MM.1S (cell line): ENCODE data around the gene KCTD5.

ENCODE experiments used
- EZH2 ChIP-seq: fragments of 300-600 bp; sonication (generic); optimal IDR thresholded peaks from 2 replicates; pipeline ENCODE3; 2017; ENCODE audit warnings: low read depth, mild to moderate bottlenecking, antibody characterized with exemption, low read length, mixed read lengths
- EZH2phosphoT487 ChIP-seq: fragments of 300-600 bp; sonication (generic); IDR thresholded peaks from 2 replicates; pipeline ENCODE4 v1.6.1; 2018; ENCODE audit warnings: antibody characterized with exemption, low read length
- TF ChIP-seq, protein P1 (sequence below): fragments of 300-600 bp; sonication (generic); IDR thresholded peaks from 2 replicates; pipeline ENCODE4 v1.5.1; 2016; ENCODE audit warnings: antibody characterized with exemption, low read length, mixed read lengths

DNA sequence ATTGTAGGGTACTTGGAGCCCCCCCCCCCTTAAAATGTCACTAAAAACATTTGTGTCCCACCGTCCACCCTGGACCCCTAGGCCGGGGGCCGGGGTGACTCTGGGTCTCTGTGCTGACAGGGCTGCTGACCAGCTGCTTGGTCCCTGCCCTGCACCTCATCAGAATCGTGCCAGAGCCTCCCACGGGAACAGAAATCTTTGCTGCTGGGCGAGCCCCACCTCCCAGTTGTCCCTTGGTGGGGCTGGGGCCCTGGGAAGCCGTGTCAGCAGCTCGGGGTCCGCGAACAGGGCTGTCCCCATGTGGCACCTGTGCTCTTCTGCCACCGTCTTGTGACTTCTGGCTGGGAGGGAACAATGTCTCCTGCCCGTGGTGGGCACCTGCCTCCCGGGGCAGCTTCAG lies 18.5 kb downstream of the KCTD5 start:
- TF ChIP-seq, protein P1, sequence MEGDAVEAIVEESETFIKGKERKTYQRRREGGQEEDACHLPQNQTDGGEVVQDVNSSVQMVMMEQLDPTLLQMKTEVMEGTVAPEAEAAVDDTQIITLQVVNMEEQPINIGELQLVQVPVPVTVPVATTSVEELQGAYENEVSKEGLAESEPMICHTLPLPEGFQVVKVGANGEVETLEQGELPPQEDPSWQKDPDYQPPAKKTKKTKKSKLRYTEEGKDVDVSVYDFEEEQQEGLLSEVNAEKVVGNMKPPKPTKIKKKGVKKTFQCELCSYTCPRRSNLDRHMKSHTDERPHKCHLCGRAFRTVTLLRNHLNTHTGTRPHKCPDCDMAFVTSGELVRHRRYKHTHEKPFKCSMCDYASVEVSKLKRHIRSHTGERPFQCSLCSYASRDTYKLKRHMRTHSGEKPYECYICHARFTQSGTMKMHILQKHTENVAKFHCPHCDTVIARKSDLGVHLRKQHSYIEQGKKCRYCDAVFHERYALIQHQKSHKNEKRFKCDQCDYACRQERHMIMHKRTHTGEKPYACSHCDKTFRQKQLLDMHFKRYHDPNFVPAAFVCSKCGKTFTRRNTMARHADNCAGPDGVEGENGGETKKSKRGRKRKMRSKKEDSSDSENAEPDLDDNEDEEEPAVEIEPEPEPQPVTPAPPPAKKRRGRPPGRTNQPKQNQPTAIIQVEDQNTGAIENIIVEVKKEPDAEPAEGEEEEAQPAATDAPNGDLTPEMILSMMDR = no peak
- no peak for TF ChIP-seq EZH2
- no peak for TF ChIP-seq EZH2phosphoT487
